GM12874 (cell line): ENCODE results near the gene PDE5A.

ENCODE experiments used
- TF ChIP-seq, protein P1 (sequence below): IDR thresholded peaks from 2 replicates; pipeline ENCODE4 v1.5.1; 2011; ENCODE audit warnings: low read depth, mild to moderate bottlenecking, control low read depth, low read length, moderate library complexity; ENCODE audit not compliant: insufficient read depth

The PDE5A gene

DNA sequence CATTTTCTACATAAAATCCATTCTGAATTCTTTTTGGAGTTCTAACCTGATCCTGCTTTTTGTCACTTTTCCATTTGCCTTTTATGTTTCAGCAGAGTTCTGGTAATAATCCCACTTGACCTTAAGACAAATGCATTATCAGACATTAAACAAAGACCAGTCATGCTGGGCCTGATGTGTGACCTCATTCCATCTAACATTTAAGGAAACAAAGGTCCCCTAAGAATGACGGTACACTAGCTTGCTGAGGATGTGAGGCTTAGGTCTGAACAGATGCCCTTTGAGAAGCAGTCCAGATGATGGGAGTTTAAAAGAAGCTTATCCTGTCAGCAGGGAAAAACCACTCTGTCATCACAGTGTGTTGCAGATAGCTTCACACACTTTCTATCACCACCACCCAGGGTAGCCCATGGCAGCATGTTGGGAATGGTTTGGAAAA lies 38.1 kb upstream of the PDE5A start:
- TF ChIP-seq, protein P1, sequence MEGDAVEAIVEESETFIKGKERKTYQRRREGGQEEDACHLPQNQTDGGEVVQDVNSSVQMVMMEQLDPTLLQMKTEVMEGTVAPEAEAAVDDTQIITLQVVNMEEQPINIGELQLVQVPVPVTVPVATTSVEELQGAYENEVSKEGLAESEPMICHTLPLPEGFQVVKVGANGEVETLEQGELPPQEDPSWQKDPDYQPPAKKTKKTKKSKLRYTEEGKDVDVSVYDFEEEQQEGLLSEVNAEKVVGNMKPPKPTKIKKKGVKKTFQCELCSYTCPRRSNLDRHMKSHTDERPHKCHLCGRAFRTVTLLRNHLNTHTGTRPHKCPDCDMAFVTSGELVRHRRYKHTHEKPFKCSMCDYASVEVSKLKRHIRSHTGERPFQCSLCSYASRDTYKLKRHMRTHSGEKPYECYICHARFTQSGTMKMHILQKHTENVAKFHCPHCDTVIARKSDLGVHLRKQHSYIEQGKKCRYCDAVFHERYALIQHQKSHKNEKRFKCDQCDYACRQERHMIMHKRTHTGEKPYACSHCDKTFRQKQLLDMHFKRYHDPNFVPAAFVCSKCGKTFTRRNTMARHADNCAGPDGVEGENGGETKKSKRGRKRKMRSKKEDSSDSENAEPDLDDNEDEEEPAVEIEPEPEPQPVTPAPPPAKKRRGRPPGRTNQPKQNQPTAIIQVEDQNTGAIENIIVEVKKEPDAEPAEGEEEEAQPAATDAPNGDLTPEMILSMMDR = no peak

DNA sequence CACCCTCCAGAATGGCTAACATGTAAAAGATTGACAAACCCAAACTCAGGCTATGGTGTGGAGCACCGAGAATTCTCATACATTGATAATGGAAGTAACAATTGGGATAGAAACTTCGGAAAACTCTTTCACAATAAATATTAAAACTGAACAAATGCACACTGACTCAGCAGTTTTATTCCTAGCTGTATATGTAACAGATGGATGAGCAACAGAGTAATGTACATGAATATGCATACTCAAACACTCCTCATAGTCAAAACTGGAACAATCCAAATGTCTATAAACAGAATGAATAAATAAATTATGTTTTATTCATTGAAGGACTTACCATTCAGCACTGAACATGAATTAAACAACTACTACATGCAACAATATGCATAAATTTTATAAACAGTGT lies 37.1 kb upstream of the PDE5A start:
- TF ChIP-seq, protein P1 = no peak

DNA sequence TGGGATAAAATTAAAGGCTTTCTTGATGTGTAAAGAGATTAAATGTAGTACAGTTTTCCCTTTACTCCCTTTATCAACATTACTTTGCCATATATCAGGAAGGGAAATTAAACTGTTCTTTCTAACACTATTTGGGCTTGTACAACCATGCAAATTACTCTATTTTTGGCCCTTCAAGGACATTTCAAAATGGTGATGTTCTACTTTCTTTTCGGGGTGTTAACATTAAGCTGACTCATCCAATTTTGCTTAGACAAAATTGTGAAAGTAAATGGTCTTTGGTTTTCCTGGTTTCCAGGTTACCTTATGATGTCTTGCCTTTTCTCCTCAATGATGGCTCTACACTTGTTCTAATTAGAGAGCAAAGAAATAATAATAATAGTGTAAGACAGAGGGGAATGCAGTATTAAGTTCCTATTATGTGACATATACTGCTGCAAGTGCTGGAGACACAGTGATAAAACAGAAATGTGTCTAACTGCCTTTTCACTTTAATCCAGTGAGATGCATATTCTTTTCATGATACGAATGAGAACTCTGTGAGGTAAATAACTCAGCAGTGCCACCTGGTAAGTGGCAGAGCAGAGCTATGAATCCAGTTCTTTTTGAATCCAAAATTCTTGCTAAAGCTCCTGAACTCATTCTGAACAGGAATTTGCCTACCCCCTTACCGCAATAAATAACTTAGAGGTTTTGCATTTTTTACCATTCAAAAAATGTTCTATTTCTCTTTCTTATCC lies 35.7 kb upstream of the PDE5A start:
- TF ChIP-seq, protein P1 = no peak

DNA sequence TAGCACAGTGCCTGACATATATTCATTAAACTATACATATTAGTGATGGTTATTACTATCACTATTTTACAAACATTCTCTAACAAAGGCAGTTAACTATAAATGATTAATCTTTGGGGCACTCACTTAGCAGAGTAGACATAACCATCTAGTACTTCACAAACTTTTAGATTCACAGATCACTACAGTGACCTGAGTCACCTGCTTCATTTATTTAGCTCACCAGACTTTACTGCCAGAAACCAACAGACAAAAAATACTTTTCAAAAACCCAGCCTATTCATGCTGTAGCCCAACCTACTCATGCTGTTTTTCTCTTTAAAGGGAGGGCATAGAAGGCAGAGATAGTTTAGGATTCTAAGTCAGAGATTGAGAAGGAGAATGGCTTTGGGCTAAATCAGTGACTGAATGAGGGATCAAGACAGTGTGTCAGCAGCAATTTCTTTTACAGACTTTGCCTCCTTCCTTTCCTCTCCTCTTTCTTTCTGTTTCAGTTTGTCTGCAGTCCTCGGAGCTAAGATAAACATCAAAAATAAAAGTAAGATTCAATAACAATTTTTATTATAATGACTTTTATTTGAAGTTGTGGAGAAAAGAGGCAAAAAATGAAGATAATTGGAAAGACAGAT lies 34.7 kb upstream of the PDE5A start:
- TF ChIP-seq, protein P1 = no peak

DNA sequence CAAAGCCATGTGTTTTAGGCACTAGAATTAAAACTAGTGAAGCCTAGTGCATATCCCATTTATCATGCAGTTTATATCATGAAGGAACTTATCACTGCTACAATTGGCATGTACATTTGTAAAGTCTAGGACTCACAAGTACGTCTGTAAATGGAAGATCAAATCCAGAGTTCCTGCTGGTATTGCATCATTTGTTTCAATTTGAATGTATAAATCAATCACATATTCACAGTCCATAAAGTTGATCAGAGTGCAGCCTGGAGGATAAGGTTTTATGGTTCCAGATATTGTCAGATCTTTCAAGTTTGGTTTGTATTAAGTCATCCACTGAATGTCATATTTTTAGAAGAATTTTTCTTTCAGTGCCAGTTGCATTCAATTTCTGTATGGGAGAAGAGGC lies 32.6 kb upstream of the PDE5A start:
- TF ChIP-seq, protein P1 = no peak

DNA sequence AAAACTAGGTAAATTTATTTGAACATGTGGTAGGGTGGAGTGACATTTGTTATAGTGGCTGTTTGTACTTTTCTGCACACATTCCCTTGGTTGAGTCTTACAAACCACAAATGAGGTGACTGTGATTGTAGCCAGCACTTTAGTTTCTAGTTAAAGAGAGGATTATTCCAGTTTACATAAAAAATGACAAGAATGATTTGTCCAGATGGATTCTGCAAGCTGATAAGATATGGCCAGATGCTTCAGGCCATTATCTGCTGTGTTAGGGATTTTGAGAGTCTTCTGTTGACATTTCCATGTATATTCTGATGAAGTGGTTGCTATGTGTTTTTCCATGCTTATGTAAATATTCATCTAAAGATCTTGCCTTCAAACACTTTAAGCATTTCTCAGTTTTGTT lies 31.0 kb upstream of the PDE5A start:
- TF ChIP-seq, protein P1 = no peak

DNA sequence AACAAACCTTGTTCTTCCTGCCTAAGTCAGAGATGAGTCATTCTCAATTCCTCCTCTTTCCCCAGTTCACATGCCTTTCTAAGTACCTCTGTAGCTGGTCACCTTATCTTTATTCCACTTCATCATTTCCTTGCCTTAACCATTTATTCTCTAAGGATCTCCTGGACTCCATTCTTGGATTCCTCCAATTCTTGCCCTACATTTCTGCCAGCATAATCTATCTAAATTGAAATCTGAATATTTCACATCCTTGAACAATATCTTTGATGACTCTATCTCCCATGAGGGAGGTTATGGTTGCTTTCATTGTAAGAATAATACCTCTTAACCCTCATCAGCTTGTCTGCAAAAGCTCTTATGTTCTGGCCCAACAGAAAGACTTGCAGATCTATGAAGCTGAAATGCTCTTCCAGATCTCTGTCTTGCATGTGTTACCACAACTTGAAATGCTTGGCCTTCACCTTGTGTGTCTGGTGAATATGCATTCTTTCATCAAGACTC lies 28.6 kb upstream of the PDE5A start:
- TF ChIP-seq, protein P1 = no peak
